NCI-H524 (cell line): Measurements from ENCODE around the gene FSIP1.

Experiments
- DNase-seq, 2 experiments: peaks; one replicate each; lab custom pipeline; 2025; lab: John Stamatoyannopoulos, UW

Gene FSIP1

GRCh38 chr15:39684233-39684632 is 98.4 kb downstream of the FSIP1 start:
- no peak for DNase-seq

- DNase-seq, result no peak
Observed at GRCh38 chr15:39682366-39682765, 100.3 kb downstream of the FSIP1 start.

- no peak for DNase-seq
Observed at GRCh38 chr15:39680868-39681267, 101.8 kb downstream of the FSIP1 start.

- no peak for DNase-seq
Observed at GRCh38 chr15:39672666-39673065, 110.0 kb downstream of the FSIP1 start.

GRCh38 chr15:39672184-39672583 is 110.5 kb downstream of the FSIP1 start:
- no peak for DNase-seq

- no peak for DNase-seq
Observed at GRCh38 chr15:39670687-39671086, 112.0 kb downstream of the FSIP1 start.

GRCh38 chr15:39669661-39670060 is 113.0 kb downstream of the FSIP1 start:
- DNase-seq, result no peak

- DNase-seq, result no peak
Observed at GRCh38 chr15:39669241-39669640, 113.4 kb downstream of the FSIP1 start.

- DNase-seq, result no peak
Observed at GRCh38 chr15:39668457-39668856, 114.2 kb downstream of the FSIP1 start.

GRCh38 chr15:39667382-39668127 is 115.1 kb downstream of the FSIP1 start:
- no peak for DNase-seq

- DNase-seq, result no peak
Observed at GRCh38 chr15:39666677-39667076, 116.0 kb downstream of the FSIP1 start.

- no peak for DNase-seq
Observed at GRCh38 chr15:39665629-39666250, 116.9 kb downstream of the FSIP1 start.

GRCh38 chr15:39663704-39664250 is 118.9 kb downstream of the FSIP1 start:
- no peak for DNase-seq

- DNase-seq, result no peak
Observed at GRCh38 chr15:39661776-39662175, 120.9 kb downstream of the FSIP1 start.

- DNase-seq, result no peak
Observed at GRCh38 chr15:39658740-39659139, 123.9 kb downstream of the FSIP1 start.

GRCh38 chr15:39657668-39658067 is 125.0 kb downstream of the FSIP1 start:
- no peak for DNase-seq

GRCh38 chr15:39657181-39657580 is 125.5 kb downstream of the FSIP1 start:
- DNase-seq, result no peak

- no peak for DNase-seq
Observed at GRCh38 chr15:39654304-39654703, 128.3 kb downstream of the FSIP1 start.

GRCh38 chr15:39651881-39652280 is 130.8 kb downstream of the FSIP1 start:
- no peak for DNase-seq

GRCh38 chr15:39651295-39651694 is 131.3 kb downstream of the FSIP1 start:
- DNase-seq, result no peak

- DNase-seq, result no peak
Observed at GRCh38 chr15:39649757-39650156, 132.9 kb downstream of the FSIP1 start.

GRCh38 chr15:39646425-39646824 is 136.2 kb downstream of the FSIP1 start:
- DNase-seq, result no peak

- no peak for DNase-seq
Observed at GRCh38 chr15:39645976-39646257, 136.7 kb downstream of the FSIP1 start.
